GM21619 (cell line): Measurements from ENCODE around the gene CXCL14.

ENCODE experiments used
- ATAC-seq: cut with Tn5 transposase; IDR thresholded peaks from one replicate; pipeline ENCODE4 v1.9.1; 2021; ENCODE audit not compliant: unreplicated experiment

CXCL14 gene

DNA sequence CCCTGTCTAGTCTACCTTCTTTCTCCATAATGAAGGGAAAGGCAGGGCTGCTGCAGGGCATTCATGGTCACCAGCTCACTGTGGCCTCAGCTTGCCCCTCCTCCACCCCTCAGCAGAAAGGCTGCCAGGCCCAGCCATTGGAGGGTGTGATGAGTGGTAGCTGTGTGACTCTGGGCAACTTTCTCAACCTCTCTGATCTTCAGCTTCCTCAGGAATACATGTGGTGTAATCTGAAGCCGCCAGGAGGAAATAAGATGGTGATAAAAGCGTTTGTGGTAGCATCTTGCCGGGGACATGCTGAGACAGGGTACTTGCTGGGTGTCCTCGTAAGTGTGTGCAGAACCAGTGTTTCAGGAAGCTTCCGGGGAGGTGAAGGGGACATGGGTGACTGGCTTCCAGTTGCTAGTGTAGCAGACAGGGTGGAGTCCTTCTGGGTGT lies 9.8 kb downstream of the CXCL14 start:
- ATAC-seq: no peak

DNA sequence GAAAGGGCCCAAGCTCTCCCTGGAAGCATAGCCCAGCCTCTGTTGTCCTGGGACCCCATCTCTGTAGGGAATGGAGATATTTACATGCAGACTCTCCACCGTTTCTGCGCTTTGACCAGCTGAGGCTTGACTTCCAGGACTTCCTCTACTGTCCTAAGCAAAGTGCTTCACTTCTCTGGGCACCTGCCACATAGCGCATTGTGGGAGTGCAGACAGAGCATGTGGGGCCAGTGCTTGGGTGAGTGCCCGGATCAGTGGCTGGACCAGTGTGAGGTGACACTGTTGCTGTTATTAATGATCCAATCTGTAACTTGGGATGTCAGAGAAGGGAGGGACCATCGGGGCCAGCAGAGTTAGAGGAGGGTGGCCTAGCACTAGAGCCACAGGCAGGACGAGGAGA lies 10.5 kb downstream of the CXCL14 start:
- no peak for ATAC-seq

DNA sequence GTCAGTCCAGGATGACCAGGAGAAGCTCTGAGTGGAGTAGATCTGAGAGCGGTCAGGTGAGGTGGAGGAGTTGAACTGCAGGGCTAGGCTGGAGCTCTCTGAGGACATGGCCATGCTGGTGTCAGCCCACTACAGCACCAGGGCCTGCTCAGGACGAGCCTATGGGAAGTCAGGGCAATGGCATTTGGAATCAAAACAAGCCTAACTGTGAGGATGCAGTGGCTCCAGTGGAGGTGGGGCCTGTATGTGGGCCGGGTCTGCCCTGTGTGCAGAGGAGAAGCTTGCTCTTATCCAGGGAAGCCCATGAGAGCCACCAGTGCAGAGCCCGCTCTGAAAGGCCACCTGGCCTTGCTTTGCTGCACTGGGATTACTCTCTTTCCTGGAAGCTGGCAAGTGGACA lies 11.1 kb downstream of the CXCL14 start:
- no peak for ATAC-seq

DNA sequence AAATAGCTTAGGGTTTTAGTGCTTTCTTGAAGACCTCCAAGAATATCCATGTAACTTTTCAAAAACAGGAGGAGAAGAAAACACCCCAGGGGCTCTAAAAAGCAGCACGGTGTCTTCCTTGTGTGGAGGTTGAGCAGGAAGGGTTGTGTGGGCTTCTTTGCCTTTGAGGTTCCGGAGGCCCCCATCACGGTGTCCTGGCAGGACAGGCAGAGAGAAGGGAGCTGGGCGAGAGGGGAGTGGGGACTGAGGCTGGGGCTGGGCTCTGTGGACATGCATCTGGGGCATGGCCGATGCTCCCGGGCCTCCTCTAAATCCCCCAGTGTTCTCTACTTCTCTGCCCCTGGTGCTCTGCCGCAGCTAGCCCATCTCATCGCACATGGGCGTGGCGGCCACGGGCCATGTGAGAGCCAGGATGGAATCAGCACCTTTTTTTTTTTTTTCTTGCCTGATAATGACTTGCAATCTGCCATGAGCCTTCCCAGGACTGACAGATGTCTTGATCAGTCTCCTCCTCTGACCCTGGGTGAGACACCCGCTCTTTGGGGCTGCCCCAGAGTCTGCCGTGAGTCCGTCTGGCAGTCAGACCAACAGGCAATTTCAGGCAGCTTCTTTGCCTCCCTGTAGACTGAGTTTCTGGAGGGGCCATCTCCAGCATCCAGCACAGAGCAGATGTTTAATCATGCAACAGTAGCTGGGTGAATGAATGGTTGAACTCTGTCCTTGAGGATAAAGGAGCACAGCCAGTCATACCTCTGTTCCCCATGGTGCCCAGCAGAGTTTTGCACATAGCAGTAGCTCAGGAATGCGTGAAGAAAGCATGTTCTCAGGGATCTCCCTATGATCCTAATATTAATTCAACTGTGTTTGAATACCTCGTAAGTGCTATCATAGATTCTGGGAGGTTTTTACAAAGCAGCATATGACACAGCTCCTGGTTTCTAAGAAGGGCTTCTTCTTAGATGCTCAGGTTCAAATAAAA lies 12.1 kb downstream of the CXCL14 start:
- ATAC-seq: no peak

DNA sequence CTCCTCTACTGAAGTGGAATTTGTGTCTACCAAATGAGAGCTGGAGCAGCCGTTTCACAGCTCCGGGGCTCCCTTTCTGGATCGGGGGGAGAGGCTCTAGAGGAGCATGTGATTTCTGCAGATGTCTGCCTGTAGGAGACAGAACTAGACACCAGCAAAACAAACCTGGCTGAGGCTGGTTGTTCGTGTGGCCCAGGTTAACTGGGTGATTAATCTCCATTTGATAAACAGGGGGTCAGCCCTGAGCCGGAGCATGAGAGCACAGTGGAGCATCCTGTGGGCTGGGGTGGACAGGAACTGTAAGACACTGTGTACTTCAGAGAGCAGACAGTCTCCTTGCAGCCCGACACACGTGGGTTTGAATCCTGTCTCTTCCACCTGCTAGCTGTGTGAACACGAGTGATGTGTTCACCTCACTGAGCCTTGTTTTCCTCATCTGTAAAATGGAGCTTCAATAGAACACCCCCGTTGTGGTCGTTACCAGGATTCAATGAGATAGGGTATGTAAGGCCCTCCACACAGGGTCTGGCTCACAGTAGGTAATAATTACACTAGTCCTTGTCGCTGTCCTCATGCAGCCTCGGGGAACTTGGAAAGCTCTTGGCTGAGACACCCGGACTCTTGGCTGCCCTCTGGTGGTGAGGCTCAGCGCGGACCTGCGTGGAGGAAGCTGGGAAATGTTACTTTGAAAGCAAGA lies 12.9 kb downstream of the CXCL14 start:
- ATAC-seq: no peak

DNA sequence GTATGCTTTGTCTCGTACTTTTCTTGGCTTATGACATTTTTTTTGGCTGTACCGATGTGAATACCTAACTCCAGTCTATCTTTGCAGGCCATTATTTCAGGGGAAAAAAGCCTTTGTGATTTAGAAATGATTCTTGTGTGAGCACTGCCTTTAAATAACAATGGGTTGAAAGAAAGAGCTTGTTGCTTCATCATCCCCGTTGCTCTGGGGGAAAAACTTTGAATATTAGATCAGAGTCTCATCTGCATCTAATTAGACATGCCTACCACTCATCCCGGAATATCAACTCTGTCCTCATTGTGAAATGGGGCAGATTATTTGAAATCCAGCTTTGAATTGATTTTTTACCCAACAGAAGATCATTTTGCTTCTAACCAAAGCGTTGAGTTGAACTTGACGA lies 13.5 kb downstream of the CXCL14 start:
- ATAC-seq: no peak

DNA sequence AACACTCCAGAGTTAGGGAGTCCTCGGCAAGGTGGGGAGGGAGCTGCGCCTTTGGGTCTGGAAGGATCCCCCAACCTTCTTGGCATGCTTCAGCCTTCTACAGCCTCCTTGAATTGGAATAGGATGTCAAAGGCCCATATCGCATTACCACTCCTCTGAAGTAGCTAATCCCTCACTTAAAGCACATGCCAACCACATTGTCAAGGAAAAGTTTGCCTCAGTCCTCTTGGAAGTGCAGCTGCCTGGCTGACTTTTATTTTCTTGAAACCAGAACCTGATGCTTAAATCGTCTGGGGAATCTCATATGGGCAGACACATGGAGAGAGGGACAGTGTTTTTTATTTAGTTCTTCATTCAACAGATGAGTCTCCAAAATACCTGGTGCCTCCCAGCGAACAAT lies 14.5 kb downstream of the CXCL14 start:
- no peak for ATAC-seq

DNA sequence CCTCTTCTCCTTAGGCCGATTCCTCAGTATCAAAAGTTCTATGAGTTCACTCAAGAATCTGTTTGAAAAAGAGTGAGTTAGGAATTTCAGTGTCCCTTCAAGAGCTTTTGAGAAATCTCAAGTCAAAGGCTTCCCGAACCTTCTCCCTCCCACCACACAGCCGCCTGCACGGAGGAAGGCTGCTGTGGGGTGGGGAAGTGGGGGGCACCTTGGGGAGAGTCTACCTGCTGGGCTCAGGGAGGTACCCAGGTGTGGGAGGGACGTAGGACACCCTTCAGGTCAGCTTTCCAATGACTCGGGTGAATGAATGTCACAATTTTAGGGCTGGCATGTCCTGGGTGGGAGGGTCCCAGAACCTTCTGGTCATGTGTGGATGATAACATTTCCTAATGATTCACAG lies 17.5 kb downstream of the CXCL14 start:
- ATAC-seq: no peak

DNA sequence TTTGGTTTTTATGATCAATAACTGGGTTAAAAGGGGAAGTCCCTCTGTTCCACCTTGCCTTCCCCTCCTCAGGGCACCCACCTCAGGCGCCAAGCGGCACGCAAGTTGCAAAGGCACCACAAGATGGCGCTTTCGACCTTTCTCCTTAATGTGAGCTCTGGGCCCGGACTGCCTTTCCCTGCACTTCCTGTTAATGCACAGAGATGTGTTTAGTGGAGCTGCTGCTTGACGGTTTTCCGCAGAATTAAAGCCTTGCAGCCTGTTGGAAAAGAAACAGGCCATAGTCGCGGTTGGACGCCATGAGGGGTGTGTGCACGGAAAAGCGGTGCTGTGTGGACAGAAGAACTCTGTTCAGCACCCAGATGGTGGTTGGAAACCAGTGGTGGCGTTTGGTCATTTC lies 17.9 kb downstream of the CXCL14 start:
- ATAC-seq: peak; percentile 87

DNA sequence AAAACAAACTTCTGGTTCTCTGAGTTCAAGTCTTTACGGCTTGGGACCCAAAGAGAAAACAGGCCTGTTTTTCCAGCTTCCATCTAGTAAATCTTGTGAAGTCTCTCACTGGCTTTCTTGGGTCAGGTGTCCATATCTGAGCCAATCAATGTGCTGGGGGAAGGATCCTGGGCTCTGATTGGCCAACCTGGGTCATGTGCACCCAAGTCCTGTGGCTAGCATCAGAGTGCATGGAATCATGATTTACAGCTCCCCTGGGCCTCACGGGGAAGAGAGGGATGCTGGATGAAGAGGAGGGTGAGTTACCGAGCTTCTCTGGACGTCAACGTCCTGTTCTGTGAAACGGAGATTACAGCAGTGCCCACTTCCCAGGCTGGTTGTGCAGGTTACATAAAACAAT lies 19.4 kb downstream of the CXCL14 start:
- no peak for ATAC-seq

DNA sequence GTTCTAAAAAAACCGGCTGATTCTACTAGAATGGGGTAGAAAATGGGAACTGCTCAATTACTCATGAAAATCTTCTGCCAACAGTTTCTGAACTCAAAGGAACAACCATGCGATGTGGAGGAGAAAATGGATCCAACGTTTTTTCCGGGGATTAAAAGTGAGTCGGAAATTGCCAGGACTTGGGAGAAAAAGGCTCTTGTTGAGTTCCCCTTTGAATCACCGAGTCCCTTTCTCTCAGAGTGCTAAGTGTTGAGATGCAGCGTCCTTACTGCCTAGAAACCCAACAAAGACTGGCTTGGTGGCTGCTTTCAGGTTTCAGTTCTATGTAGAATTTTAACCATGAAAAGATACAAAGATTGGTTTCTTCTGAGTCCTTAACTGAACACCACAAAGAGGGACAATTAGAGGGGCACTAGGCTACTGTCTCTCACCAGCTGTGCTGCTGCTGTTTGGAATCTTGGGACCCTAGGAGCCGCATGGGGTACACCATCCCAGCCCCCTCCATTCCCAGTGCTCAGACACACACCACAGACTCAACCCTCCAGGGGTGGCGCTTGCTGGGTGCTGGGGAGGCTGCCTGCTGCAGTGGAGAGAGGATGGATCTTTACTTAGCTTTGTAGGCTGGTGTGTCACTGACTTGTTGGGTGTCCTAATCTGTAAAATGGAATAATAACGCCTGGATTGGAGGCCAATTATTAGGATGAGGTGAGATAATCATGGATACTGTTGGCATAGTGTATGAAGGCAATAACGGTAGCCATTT lies 21.5 kb downstream of the CXCL14 start:
- ATAC-seq: no peak

DNA sequence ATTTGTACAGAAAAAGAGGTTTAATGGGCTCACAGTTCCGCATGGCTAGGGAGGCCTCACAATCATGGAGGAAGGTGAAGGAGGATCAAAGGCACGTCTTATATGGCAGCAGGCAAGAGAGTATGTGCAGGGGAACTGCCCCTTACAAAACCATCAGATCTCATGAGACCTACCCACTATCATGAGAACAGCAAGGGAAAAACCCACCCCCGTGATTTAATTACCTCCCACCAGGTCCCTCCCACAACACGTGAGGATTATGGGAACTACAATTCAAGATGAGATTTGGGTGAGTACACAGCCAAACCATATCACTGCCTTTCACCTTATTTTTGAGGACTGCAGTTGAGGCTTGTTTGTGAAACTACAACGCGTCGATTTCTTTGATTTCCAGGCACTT lies 22.2 kb downstream of the CXCL14 start:
- no peak for ATAC-seq

DNA sequence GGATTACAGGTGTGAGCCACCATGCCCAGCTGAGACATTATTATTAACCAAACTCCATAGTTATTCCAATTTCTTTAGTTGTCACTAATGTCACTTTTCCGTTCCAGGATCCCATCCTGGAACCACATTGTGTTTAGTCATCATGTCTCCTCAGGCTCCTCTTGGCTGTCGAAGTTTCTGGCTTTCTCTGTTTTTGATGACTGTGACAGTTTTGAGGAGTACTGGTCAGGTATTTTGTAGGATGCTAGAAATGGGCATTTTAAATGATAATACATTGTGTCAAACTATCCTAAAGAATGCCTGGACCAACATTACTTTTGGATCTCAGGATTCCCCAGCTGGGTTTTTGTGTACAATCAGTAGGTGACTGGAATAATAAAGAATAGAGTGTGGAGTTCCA lies 23.3 kb downstream of the CXCL14 start:
- ATAC-seq: no peak

DNA sequence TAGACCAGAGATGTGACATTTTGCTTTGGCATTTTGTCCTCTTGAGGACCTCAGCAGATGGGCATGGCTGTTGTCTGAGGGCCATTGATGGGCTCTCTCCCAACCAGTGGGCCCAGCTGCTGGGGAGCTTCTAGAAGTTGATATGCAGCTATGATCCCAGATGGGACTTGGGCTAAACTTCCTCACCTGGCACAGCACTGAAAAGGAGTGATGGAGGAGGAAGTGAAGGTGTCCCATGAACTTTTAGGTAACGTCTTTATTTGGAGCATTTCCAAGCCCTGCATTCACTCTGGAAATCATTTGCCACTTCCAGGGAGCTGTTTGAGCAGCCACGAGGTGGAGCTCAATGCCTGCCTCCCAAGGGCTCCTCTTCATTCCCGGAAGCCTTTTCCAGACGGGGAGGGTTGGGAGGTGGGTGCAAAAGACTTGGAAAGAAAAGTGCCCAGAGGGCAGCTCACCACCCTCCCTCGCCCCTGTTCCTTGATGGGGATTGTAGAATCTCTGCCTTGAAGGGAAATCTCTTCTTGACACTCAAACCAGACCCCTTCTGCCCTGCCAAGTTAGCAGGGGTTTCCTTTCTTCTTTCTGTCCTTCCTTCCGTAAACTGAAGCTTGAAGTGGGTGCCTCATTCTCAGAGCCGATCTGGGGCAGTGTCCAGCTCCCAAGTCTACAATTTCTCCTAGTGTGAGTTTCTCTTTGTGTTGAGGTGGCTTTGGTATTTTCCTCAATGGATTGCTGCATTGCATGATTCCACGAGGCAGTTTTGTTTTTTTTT lies 24.9 kb downstream of the CXCL14 start:
- no peak for ATAC-seq

DNA sequence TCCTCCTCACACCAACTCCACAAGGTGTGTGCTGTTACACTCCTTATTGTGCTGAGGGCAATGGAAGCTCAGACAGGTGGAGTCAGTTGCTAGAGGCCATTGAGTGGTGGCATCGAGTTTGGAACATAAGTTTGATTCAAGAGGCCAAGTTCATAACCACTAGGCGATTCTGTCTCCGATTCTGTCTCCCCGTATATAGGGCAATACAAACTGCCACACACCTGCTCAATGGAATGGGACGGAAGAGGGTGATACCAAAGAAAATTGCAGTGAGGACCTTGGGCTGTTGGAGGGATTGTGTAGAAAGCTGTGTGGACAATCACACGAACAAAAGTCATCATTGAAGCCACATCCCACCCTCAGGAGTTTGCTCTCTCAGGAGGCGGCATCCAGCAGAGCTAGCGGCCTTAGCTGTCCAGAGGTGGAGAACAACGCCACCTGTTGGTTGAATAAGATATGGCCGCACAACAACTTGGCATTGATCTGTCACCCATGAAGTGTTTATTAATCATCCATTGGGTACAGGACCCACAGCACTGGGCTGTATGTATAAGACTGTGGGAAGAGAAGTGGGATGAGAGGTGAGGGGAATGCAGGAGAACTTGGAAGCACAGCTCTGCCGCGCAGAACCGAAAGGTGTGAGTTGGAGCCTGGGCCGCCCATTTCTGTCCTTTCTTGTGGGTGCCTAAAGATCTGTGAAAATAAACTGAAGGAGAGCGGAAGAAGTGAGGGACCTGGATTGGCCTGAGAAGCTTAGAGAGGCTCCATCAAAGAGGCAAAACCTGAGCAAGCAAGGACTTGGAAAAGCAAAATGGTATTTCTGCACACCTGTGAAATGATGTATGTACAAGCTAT lies 27.0 kb downstream of the CXCL14 start:
- ATAC-seq: peak; percentile 65

DNA sequence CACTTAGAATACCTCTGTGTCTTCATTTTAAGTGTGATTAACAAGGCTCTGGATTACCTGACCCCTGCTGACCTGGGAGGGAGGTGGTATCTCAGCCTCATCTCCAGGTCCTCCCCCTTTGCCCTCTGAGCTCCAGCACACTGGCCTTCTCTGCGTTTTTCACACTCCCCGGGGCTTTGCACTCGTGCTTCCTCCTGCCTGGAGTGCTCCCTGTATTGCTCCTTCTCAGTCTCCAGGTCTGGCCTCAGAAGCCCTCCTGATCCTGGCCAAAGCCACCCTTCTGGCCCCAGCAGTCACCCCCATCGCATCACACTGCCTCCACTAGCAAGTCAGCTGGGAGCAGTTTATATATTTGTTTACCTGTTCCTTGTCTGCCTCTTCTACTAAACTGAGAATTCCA lies 29.4 kb downstream of the CXCL14 start:
- ATAC-seq: no peak

DNA sequence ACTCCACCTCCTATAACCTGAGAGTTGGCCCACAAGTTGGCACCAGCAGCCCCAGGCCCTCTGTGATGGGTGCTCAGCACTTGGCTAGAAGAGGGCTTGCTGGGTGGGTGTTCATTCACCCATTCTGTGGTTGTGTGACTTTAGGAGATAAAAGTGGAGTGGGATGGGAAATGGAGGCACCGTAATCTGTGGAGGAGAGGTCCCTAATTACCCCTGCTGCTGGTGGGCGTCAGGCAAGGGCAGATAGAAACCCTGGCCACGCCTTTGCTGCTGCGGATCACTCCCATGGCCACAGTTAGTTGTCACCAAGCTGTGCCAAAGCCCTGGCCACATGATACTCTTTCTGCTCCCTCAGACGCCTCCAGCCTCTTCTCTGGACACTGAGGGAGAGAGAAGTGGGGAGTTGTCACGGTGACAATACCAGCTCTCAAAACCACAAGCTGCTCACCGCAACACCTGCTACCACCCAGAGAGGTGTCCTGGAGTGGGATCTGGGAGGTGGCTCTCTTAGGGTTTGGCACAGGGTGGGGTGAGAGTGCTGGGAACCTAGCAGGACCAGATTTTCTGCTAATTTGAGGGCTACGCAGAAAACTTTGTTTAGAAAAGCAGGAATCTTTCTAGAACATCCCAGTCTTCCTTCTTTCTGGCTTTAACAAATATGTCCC lies 31.1 kb downstream of the CXCL14 start:
- ATAC-seq: no peak

DNA sequence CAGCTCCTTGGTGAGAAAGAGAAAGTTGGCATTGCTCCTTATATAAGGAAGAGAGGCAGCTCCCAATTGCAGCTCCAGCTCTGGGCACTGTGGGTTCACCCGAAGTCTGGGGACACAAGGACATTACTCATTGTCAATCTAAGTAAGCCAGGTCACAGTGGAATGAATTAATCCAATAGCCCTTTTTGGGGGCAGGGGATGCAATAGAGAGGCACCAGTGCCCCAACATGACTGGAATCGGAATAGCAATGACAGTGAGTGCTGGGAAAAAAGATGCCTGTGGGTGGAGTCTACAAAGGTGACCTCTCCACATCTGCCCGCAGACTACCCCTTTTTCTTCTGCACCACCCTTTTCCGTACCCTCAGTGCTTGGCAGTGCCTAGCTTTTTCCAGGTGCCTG lies 31.9 kb downstream of the CXCL14 start:
- no peak for ATAC-seq

DNA sequence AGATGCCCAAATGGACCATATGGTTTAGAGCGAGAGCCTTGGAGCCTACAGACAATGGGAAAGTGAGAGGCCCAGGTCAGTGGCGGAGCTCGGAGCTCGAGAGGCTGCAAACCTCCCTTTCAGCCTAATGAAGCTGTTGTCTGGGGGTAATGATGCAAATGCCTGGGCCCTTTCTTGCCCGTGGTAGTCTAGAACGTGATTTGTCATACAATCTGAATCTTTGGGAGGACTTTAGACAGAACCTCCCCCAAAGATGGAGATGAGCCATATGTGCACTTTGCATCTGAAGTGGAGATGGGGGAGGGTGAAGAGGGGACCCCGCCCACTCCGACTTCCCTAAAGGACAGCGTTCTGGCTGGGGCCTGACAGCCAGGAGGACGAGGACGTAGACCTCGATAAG lies 32.7 kb downstream of the CXCL14 start:
- ATAC-seq: no peak
